22Rv1 (cell line): Measurements from ENCODE around the gene TNKS2.

Experiments used
- ZFX ChIP-seq: fragments of 450-650 bp; IDR thresholded peaks from 2 replicates; pipeline ENCODE4 v1.6.1; 2017; ENCODE audit warnings: antibody characterized with exemption, borderline replicate concordance
- TF ChIP-seq, protein P1 (sequence below): fragments of 450-650 bp; IDR thresholded peaks from 2 replicates; pipeline ENCODE4 v1.5.1; 2017; ENCODE audit warnings: mild to moderate bottlenecking

DNA sequence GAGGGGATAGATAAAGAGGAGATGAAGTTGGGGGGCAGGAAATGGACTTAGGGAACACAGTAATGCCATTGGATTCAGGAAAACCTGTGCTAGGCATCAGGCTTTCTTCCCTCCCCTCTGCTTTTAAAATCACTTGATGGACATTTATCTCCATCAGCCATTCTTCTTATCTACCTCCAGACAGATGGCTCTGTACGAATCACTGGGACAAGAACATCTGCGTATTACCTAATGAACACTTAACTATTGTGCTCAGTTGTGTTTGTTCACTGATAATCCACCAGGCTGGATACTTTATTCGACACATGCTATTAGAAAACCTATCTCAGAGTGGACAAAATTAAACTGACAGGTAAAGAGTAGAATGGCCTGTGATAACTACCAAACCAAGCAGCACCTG, 40.0 kb downstream of the TNKS2 start:
- TF ChIP-seq, protein P1, sequence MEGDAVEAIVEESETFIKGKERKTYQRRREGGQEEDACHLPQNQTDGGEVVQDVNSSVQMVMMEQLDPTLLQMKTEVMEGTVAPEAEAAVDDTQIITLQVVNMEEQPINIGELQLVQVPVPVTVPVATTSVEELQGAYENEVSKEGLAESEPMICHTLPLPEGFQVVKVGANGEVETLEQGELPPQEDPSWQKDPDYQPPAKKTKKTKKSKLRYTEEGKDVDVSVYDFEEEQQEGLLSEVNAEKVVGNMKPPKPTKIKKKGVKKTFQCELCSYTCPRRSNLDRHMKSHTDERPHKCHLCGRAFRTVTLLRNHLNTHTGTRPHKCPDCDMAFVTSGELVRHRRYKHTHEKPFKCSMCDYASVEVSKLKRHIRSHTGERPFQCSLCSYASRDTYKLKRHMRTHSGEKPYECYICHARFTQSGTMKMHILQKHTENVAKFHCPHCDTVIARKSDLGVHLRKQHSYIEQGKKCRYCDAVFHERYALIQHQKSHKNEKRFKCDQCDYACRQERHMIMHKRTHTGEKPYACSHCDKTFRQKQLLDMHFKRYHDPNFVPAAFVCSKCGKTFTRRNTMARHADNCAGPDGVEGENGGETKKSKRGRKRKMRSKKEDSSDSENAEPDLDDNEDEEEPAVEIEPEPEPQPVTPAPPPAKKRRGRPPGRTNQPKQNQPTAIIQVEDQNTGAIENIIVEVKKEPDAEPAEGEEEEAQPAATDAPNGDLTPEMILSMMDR = no peak
- TF ChIP-seq ZFX = no peak
